ENCODE data around the gene ATG4B. TPM values are rescaled to one million over a fixed set of nuclear protein-coding genes. Genes with fewer than 3 reads are reported as not detected.

Gene ATG4B
- total RNA-seq, 1 donor from 2014 or later = 135 TPM

GRCh38 chr2:241620419-241620769 lies 17.1 kb upstream of the ATG4B start:
- H3K36me3 Mint-ChIP-seq = peaks cover 19% of the 10 kb centered on the region
- no peaks in the 10 kb centered on the region for H3K27me3 Mint-ChIP-seq (ENCODE audit: low read depth)
- no peak for TF ChIP-seq CTCF (IDR thresholded peaks at IDR 0.05; ENCODE audit: unreplicated experiment)
- H3K9me3 Mint-ChIP-seq = peaks cover 9% of the 10 kb centered on the region
- DNase-seq (ENCODE audit: low spot score in 2 of 2, unreplicated experiment in 2 of 2) = no peak
- no peak overlapping the region for H3K4me3 Mint-ChIP-seq
- H3K27ac Mint-ChIP-seq = no peak overlapping the region
- H3K4me1 Mint-ChIP-seq = peaks cover 5% of the 10 kb centered on the region

DNA sequence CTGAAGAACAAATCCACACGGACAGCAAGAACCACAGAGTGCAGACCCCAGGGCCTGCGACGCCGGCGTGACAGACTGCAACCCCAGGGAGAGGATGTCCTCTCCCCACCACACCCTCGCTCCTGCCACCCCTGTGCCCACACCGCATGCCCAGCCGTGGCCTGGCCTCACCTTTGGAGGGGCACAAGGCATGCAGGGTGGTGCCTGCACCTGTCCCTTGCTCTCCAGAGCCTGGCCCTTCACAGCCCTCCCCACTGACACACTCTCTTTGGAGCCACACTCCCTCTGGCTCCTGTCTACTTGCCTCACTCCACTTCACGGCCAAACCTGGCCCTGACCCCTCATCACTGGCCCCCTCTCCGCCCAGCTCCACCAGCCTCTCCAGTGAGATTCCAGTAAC lies 9.8 kb upstream of the ATG4B start:
- Mint-ChIP-seq H3K27ac (no peak overlapping the region), H3K4me1 (no peaks in the 10 kb centered on the region), H3K9me3 (no peaks in the 10 kb centered on the region), H3K27me3 (ENCODE audit: low read depth) (no peaks in the 10 kb centered on the region), H3K4me3 (no peak overlapping the region), H3K36me3 (peaks cover 25% of the 10 kb centered on the region)
- no peak for TF ChIP-seq CTCF (IDR thresholded peaks at IDR 0.05; ENCODE audit: unreplicated experiment)
- no peak for DNase-seq (ENCODE audit: low spot score in 2 of 2, unreplicated experiment in 2 of 2)

GRCh38 chr2:241629762-241630435 lies 7.6 kb upstream of the ATG4B start:
- Mint-ChIP-seq H3K27ac (no peak overlapping the region), H3K4me1 (peaks cover 3% of the 10 kb centered on the region)

DNA sequence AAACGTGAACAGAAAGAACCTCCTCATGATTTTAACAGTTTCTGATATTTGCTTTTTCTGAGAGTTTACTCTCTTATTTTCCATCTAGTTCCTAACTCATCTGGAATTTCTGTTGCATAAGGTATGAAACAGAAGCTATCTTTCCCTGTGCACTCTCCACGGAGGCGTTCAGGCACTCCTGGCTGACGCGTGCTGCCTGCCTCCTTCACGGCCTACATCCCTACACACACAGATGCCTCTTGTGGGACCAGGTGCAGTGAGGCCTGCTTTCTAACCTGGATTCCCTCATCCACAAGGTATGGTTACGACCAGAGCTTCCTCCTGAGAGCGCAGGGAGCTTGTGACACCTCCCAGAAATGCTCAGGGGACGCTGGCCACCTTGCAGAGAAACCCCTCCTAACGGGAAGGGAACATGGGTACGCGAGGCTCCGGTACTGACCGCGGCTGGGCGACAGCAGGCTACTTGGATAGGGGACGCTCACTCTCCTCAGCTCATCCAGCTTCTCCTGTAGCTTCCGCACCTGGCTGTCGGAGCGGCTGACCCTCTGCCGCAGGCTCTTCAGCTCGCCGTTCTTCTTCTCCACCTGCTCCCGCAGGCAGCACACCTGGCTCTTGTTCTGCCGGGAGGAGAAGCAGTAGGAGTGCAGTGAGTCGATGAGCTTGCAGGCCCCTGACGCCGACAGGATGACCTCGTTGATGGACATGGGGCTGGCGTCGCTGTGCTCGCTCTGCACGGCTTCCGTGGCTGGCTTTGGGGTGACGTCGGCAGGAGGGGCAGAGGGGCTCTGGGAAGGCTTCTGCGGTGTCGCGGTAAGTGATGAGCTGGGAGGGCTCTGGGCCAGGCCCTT lies 4.8 kb upstream of the ATG4B start:
- H3K4me3 Mint-ChIP-seq = no peak overlapping the region
- DNase-seq (ENCODE audit: low spot score in 2 of 2, unreplicated experiment in 2 of 2) = no peak
- H3K27ac Mint-ChIP-seq = no peak overlapping the region
- TF ChIP-seq CTCF (IDR thresholded peaks at IDR 0.05; ENCODE audit: unreplicated experiment) = no peak
- H3K4me1 Mint-ChIP-seq = peaks cover 12% of the 10 kb centered on the region
- H3K9me3 Mint-ChIP-seq = no peaks in the 10 kb centered on the region
- no peaks in the 10 kb centered on the region for H3K27me3 Mint-ChIP-seq (ENCODE audit: low read depth)
- peaks cover 23% of the 10 kb centered on the region for H3K36me3 Mint-ChIP-seq

More at GRCh38 chr2:241629762-241630435, 7.6 kb upstream of the ATG4B start:
- peaks cover 30% of the 10 kb centered on the region for H3K36me3 Mint-ChIP-seq
- no peak overlapping the region for H3K4me3 Mint-ChIP-seq
- no peaks in the 10 kb centered on the region for H3K9me3 Mint-ChIP-seq
- TF ChIP-seq CTCF (IDR thresholded peaks at IDR 0.05; ENCODE audit: unreplicated experiment) = no peak
- DNase-seq (ENCODE audit: low spot score in 2 of 2, unreplicated experiment in 2 of 2) = no peak
- H3K27me3 Mint-ChIP-seq (ENCODE audit: low read depth) = no peaks in the 10 kb centered on the region

DNA sequence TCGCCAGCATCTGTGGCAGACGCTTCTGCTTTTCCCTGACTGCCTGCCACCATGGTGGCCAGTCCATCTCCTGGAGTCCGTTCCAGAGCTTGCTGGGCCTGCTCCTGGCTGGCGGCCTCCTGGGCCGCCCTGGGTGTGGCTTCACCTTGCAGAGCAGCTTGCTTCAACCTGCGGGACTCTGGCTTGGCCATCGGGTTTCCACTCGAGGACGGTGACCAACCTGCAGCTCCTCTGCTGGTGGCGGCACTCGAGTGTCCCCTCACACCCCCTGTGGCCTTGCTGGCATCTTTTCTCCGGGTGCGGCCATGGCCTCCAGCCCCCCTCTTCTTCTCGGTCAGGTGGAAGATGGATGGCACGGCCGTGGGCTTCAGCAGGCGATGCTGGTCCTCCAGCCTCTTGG lies 3.9 kb upstream of the ATG4B start:
- Mint-ChIP-seq H3K36me3 (peaks cover 14% of the 10 kb centered on the region), H3K4me1 (peaks cover 18% of the 10 kb centered on the region), H3K4me3 (no peak overlapping the region), H3K9me3 (no peaks in the 10 kb centered on the region), H3K27me3 (ENCODE audit: low read depth) (no peaks in the 10 kb centered on the region), H3K27ac (no peak overlapping the region)
- TF ChIP-seq CTCF (IDR thresholded peaks at IDR 0.05; ENCODE audit: unreplicated experiment) = no peak
- DNase-seq (ENCODE audit: low spot score in 2 of 2, unreplicated experiment in 2 of 2) = no peak
